Measurements from ENCODE around the gene CEP57L1.

- TF ChIP-seq CTCF (IDR thresholded peaks at IDR 0.05): no peak
- TF ChIP-seq EP300 (IDR thresholded peaks at IDR 0.05): no peak
- TF ChIP-seq POLR2A (IDR thresholded peaks at IDR 0.05): no peak
These were observed 87.3 kb downstream of the CEP57L1 start for GRCh38 chr6:109182578-109182977.
